Upper lobe of left lung (tissue), 4 donors: ENCODE measurements around the gene GPC4.

ENCODE experiments used
- CTCF ChIP-seq, 6 experiments: fragments of 450-650 bp in 4 of 6; fragments of 200-600 bp in 2 of 6; sonication (generic) in 2 of 6; IDR thresholded peaks; one replicate each; pipeline ENCODE4 v1.5.1; 2016 to 2019; ENCODE audit warnings: antibody characterized with exemption in 6 of 6
- POLR2A ChIP-seq, 4 donors: fragments of 450-650 bp; IDR thresholded peaks; one replicate each; pipeline ENCODE4 v1.5.1; 2016 to 2017; ENCODE audit warnings: antibody characterized with exemption in 4 of 4, mild to moderate bottlenecking in 2 of 4

- TF ChIP-seq POLR2A (IDR thresholded peaks at IDR 0.05) (no peak), CTCF (IDR thresholded peaks at IDR 0.05) (no peak)
These were observed 20.3 kb upstream of the GPC4 start for GRCh38 chrX:133435544-133436124.
